Naive thymus-derived CD4-positive, alpha-beta T cell (primary cell): ENCODE results near the gene EMX1. TPM values are rescaled to one million over a fixed set of nuclear protein-coding genes. Genes with fewer than 3 reads are reported as not detected.

ENCODE experiments used
- polyA plus RNA-seq, 2 donors: library from polyadenylated mRNA; unstranded; fragments of 300-500 nt; fragmentation: Illumina TruSeq; gene quantifications; one replicate each; pipeline ENCODE4 v1.2.3, GENCODE V29; 2021
- total RNA-seq, 6 experiments: library from RNA in 5 of 6; stranded (reverse) in 5 of 6; gene quantifications; 1 replicate in 5 of 6; 2 replicates in 1 of 6; pipeline ENCODE4 v1.2.3 and lab custom pipeline; 2021 to 2026

The EMX1 gene
- total and polyA plus RNA-seq, 7 experiments from 2014 or later = not detected

Other genes with a start within 250 kb of the EMX1 start
- 10 to 100 TPM; 14.3 to 21.9 (median 18.0) TPM for gene EXOC6B, start 91.5 kb upstream of the EMX1 start, total RNA-seq
- 1 to 10 TPM; 3.5 to 3.8 TPM for gene EXOC6B, start 91.5 kb upstream of the EMX1 start, polyA plus RNA-seq
- 1 to 10 TPM in 2 of 5 experiments, under 1 TPM in 2, not detected in 1; 0.24 to 2.3 (median 0.98) TPM for gene SPR, start 30.1 kb upstream of the EMX1 start, total RNA-seq
- gene SPR, start 30.1 kb upstream of the EMX1 start, polyA plus RNA-seq = 1 to 10 TPM in 1 of 2 donors, not detected in 1; 1.0 TPM
- gene SFXN5, start 154.2 kb downstream of the EMX1 start, total RNA-seq = 10 to 100 TPM in 3 of 5 experiments, 1 to 10 TPM in 2; 8.8 to 17.4 (median 10.9) TPM
- 1 to 10 TPM; 2.2 to 4.4 TPM for gene SFXN5, start 154.2 kb downstream of the EMX1 start, polyA plus RNA-seq
- gene RAB11FIP5, start 195.4 kb downstream of the EMX1 start, total RNA-seq = 10 to 100 TPM in 3 of 5 experiments, 1 to 10 TPM in 2; 8.6 to 13.2 (median 11.2) TPM
- 10 to 100 TPM in 1 of 2 donors, 1 to 10 TPM in 1; 5.6 to 12.0 TPM for gene RAB11FIP5, start 195.4 kb downstream of the EMX1 start, polyA plus RNA-seq